OCI-LY7 (cell line): Measurements from ENCODE around the gene PRDM10.

ENCODE experiments used
- EZH2phosphoT487 ChIP-seq: fragments of 200-600 bp; sonication (generic); IDR thresholded peaks from 2 replicates; pipeline ENCODE4 v1.6.1; 2018; ENCODE audit warnings: low read depth, borderline replicate concordance, mild to moderate bottlenecking, mixed run types, antibody characterized with exemption, low read length, moderate library complexity, mixed read lengths
- TF ChIP-seq, protein P1 (sequence below): fragments of 200-600 bp; sonication (generic); conservative IDR thresholded peaks from 2 replicates; pipeline ENCODE4 v1.5.1; 2014; ENCODE audit warnings: mild to moderate bottlenecking, antibody characterized with exemption, low read length, moderate library complexity, mixed read lengths

DNA sequence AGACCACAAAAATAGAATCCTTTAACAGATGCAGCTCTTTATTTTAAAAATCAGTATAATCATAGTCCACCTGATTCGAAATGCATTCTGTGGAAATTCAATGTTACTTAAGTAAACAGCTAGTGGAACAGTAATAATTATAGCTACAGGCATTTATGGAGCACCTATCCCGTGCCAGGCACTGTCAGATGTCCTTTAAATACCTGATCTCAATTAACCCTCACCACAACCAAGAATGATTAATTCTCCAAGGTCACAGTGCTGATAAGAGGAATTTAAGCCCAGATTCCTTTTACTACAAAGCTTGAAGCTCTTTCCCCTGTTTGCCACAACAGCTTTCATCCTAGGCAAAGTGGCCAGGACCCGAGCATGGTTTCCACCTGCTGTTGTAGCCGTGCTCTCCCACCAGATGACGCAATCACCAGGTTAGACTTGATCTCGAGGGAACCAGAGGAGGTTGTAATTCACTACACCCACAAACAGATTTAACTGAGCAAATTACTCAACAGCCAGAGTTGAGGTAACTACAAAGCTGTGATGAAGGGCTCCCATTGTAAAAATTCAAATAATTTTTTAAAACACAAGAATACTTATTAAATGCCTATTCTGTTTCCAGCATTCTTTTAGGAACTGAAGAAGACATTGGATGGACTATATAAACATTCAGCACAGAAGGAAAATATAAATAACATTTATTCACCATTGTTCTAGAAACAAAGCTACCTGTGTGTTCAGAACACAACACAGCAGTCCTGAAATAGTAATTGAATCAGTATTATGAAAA lies 10.3 kb downstream of the PRDM10 start:
- TF ChIP-seq, protein P1, sequence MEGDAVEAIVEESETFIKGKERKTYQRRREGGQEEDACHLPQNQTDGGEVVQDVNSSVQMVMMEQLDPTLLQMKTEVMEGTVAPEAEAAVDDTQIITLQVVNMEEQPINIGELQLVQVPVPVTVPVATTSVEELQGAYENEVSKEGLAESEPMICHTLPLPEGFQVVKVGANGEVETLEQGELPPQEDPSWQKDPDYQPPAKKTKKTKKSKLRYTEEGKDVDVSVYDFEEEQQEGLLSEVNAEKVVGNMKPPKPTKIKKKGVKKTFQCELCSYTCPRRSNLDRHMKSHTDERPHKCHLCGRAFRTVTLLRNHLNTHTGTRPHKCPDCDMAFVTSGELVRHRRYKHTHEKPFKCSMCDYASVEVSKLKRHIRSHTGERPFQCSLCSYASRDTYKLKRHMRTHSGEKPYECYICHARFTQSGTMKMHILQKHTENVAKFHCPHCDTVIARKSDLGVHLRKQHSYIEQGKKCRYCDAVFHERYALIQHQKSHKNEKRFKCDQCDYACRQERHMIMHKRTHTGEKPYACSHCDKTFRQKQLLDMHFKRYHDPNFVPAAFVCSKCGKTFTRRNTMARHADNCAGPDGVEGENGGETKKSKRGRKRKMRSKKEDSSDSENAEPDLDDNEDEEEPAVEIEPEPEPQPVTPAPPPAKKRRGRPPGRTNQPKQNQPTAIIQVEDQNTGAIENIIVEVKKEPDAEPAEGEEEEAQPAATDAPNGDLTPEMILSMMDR: peak; percentile 92
- no peak for TF ChIP-seq EZH2phosphoT487
